SU-DHL-6 (cell line): ENCODE measurements around the gene ATP5MC3.

ENCODE experiments used
- H2AFZ ChIP-seq: fragments of 200-600 bp; sonication (generic); 2 replicates; pipeline ENCODE4 v1.6.1; 2014; ENCODE audit warnings: low read depth, mild to moderate bottlenecking, moderate library complexity, mixed read lengths, antibody characterized with exemption, low read length; ENCODE audit not compliant: severe bottlenecking
- H3F3A ChIP-seq: fragments of 200-600 bp; shearing (Covaris generic); 2 replicates; pipeline ENCODE4 v1.6.0; 2016; ENCODE audit warnings: antibody characterized with exemption, mild to moderate bottlenecking; ENCODE audit not compliant: insufficient read depth
- H3K27ac ChIP-seq: fragments of 200-600 bp; sonication (generic); 2 replicates; pipeline ENCODE4 v1.5.1; 2016; ENCODE audit warnings: low read depth, mild to moderate bottlenecking, low read length, moderate library complexity, mixed read lengths
- H3K27me3 ChIP-seq: fragments of 200-600 bp; sonication (generic), shearing (Covaris generic); 2 replicates; pipeline ENCODE4 v1.6.0; 2014; ENCODE audit warnings: mild to moderate bottlenecking, low read length
- H3K36me3 ChIP-seq: fragments of 200-600 bp; sonication (generic); 2 replicates; pipeline ENCODE4 v1.6.1; 2014; ENCODE audit warnings: mild to moderate bottlenecking, low read length, mixed read lengths
- H3K4me2 ChIP-seq: fragments of 300-600, 200-600 bp; shearing (Covaris generic), sonication (generic); 2 replicates; pipeline ENCODE4 v1.6.0; 2014; ENCODE audit warnings: low read length, low read depth, mild to moderate bottlenecking; ENCODE audit not compliant: poor library complexity, severe bottlenecking
- H3K4me3 ChIP-seq: fragments of 200-600 bp; sonication (generic); 2 replicates; pipeline ENCODE4 v1.5.1; 2014; ENCODE audit warnings: antibody characterized with exemption, low read length, mild to moderate bottlenecking, mixed read lengths; ENCODE audit not compliant: insufficient read depth, poor library complexity, severe bottlenecking
- H3K79me2 ChIP-seq: fragments of 200-600 bp; sonication (generic); 2 replicates; pipeline ENCODE4 v1.6.1; 2014; ENCODE audit warnings: mild to moderate bottlenecking, low read length, moderate library complexity; ENCODE audit not compliant: insufficient read depth
- H3K9ac ChIP-seq: fragments of 200-600 bp; sonication (generic); 2 replicates; pipeline ENCODE4 v1.7.0; 2014; ENCODE audit warnings: mild to moderate bottlenecking, low read length
- H3K9me2 ChIP-seq: fragments of 200-600 bp; sonication (generic); replicated peaks from 2 replicates; pipeline ENCODE4 v1.6.1; 2014; ENCODE audit warnings: low read length; ENCODE audit not compliant: insufficient read depth
- H3K9me3 ChIP-seq: fragments of 200-600 bp; sonication (generic); 2 replicates; pipeline ENCODE4 v1.6.1; 2014; ENCODE audit warnings: low read length, mixed read lengths; ENCODE audit not compliant: insufficient read depth
- H4K20me1 ChIP-seq: fragments of 200-600 bp; sonication (generic); 2 replicates; pipeline ENCODE4 v1.6.1; 2014; ENCODE audit warnings: low read depth, mild to moderate bottlenecking, antibody characterized with exemption, low read length, moderate library complexity, mixed read lengths
- EZH2phosphoT487 ChIP-seq: fragments of 200-600 bp; sonication (generic), shearing (Covaris generic); conservative IDR thresholded peaks from 2 replicates; pipeline ENCODE4 v1.6.1; 2018; ENCODE audit warnings: mild to moderate bottlenecking, antibody characterized with exemption, low read length, moderate library complexity, mixed read lengths
- TF ChIP-seq, protein P1 (sequence below): fragments of 200-600 bp; sonication (generic); IDR thresholded peaks from one replicate; pipeline ENCODE4 v1.5.1; 2017; ENCODE audit warnings: antibody characterized with exemption, mild to moderate bottlenecking, low read length, moderate library complexity; ENCODE audit not compliant: insufficient read depth, poor library complexity, severe bottlenecking

Gene ATP5MC3

DNA sequence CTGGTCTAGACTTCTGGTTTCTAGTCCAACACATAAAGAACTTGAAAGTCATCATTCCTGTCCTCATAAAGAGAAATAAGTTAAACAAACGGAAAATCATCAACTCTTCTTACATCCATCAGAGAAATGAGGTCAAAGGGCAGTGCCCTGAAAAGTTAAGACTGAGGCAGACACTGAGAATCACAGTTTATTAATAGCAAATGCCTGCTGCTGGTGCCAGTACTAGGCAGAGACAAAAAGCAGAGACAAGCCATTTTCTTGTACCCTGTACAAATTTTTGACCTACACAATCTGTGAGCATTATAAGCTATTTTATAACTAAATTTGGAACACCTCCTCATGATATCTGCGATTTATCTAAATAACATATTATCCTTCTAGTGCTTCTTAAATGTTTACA is 50.3 kb downstream of the ATP5MC3 start:
- H3K9ac ChIP-seq: no peak overlapping the region
- no peak overlapping the region for H2AFZ ChIP-seq
- no peak overlapping the region for H3K4me3 ChIP-seq
- no peak overlapping the region for H3K27ac ChIP-seq
- TF ChIP-seq EZH2phosphoT487: no peak
- TF ChIP-seq, protein P1, sequence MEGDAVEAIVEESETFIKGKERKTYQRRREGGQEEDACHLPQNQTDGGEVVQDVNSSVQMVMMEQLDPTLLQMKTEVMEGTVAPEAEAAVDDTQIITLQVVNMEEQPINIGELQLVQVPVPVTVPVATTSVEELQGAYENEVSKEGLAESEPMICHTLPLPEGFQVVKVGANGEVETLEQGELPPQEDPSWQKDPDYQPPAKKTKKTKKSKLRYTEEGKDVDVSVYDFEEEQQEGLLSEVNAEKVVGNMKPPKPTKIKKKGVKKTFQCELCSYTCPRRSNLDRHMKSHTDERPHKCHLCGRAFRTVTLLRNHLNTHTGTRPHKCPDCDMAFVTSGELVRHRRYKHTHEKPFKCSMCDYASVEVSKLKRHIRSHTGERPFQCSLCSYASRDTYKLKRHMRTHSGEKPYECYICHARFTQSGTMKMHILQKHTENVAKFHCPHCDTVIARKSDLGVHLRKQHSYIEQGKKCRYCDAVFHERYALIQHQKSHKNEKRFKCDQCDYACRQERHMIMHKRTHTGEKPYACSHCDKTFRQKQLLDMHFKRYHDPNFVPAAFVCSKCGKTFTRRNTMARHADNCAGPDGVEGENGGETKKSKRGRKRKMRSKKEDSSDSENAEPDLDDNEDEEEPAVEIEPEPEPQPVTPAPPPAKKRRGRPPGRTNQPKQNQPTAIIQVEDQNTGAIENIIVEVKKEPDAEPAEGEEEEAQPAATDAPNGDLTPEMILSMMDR: no peak
- H3K9me3 ChIP-seq: no peaks in the 10 kb centered on the region
- H3K9me2 ChIP-seq: no peaks in the 10 kb centered on the region
- H3F3A ChIP-seq: no peaks in the 10 kb centered on the region
- no peaks in the 10 kb centered on the region for H4K20me1 ChIP-seq
- peaks cover 18% of the 10 kb centered on the region; the same call in 1 of the 2 replicates for H3K79me2 ChIP-seq
- H3K4me2 ChIP-seq: no peak overlapping the region
- peaks cover 42% of the 10 kb centered on the region; the same call in 1 of the 2 replicates for H3K36me3 ChIP-seq
- H3K27me3 ChIP-seq: no peaks in the 10 kb centered on the region

DNA sequence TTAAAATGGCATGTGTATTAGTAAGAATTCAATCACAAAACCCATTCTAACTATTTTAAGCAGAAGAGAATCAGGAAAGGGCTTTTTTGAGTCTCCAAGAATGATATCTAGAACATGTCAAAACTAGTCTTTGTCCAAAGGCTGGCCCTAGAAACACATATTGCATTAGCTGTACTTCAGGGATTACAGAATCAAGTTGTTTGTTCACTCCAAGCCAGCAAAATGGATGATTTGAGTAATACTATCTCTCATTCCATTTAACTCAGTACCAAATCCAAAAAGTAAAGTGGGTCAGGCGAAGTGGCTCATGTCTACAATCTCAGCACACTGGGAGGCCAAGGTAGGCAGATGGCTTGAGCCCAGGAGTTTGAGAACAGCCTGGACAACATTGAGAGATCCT is 54.8 kb downstream of the ATP5MC3 start:
- TF ChIP-seq, protein P1: no peak
- TF ChIP-seq EZH2phosphoT487: no peak
- no peak overlapping the region for H3K27ac ChIP-seq
- H3K36me3 ChIP-seq: peaks cover 21% of the 10 kb centered on the region; the same call in 1 of the 2 replicates
- H3K9ac ChIP-seq: no peak overlapping the region
- H2AFZ ChIP-seq: no peak overlapping the region
- no peaks in the 10 kb centered on the region for H3K9me2 ChIP-seq
- no peaks in the 10 kb centered on the region for H3K27me3 ChIP-seq
- H4K20me1 ChIP-seq: no peaks in the 10 kb centered on the region
- no peak overlapping the region for H3K4me3 ChIP-seq
- H3K9me3 ChIP-seq: no peaks in the 10 kb centered on the region
- H3K4me2 ChIP-seq: no peak overlapping the region
- H3K79me2 ChIP-seq: 0 out of 2 replicates have a peak, but pooled peaks cover 7% of the 10 kb centered on the region
- H3F3A ChIP-seq: no peaks in the 10 kb centered on the region; the same call in 1 of the 2 replicates
